HG03442 (cell line): ENCODE data around the gene IBA57.

ENCODE experiments used
- ATAC-seq: cut with Tn5 transposase; IDR thresholded peaks from one replicate; pipeline ENCODE4 v1.9.1; 2021; ENCODE audit warnings: mild to moderate bottlenecking, moderate library complexity; ENCODE audit not compliant: unreplicated experiment

IBA57 gene

DNA sequence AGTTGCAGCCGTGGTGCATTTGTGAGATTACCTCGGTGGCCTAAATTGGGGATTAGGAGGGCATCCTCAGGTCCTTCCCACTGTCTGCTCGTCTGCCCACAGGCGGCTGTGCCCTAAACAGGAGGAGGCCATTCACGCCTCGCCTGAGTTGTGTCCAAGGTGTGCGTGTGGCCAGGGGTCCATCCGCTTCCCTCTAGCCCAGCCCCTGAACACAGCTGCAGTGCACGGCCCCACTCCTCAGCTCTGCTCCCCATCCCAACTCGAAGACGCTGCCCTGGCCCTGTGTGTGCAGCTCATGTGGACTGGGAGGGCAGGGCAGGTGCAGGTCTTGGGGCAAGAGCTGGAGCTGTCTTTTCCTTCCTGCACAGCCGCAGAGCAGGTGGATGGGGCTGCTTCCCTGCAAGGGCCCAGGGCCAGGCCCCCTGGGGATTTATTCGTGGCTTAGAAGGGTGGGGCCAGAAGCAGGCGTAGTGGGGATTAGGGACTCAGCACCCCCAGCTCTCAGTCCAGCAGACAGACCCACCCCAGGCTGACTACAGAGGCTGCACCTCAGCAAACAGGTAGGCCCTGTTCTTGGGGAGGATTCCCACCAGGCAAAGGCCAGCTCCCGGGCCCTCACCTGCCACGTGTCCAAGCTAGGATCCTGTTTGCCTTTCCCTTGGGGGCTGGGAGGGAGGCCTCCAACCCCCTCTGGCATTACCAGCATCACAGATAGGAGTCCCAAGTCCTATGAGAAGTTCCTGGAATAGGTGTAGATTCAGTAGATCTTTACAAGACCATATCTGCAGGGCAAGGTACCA is 21.2 kb upstream of the IBA57 start:
- ATAC-seq: no peak

DNA sequence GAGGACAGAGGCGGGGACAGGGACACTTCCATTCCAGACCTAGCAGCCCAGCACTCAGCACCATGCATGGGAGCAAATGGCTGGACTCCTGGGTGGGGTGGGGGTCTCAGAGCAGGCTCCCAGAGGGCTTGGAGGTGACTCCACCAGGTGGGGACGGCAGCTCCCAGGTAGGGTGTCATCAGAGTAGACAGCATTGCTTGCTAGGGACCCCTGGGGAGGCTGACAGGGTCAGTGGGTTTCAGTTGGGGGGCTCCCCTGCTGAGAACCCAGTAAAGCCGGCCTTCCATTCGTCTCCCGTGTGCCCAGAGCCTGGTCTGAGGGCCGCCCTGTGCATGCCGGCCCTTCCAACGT is 20.6 kb upstream of the IBA57 start:
- no peak for ATAC-seq

DNA sequence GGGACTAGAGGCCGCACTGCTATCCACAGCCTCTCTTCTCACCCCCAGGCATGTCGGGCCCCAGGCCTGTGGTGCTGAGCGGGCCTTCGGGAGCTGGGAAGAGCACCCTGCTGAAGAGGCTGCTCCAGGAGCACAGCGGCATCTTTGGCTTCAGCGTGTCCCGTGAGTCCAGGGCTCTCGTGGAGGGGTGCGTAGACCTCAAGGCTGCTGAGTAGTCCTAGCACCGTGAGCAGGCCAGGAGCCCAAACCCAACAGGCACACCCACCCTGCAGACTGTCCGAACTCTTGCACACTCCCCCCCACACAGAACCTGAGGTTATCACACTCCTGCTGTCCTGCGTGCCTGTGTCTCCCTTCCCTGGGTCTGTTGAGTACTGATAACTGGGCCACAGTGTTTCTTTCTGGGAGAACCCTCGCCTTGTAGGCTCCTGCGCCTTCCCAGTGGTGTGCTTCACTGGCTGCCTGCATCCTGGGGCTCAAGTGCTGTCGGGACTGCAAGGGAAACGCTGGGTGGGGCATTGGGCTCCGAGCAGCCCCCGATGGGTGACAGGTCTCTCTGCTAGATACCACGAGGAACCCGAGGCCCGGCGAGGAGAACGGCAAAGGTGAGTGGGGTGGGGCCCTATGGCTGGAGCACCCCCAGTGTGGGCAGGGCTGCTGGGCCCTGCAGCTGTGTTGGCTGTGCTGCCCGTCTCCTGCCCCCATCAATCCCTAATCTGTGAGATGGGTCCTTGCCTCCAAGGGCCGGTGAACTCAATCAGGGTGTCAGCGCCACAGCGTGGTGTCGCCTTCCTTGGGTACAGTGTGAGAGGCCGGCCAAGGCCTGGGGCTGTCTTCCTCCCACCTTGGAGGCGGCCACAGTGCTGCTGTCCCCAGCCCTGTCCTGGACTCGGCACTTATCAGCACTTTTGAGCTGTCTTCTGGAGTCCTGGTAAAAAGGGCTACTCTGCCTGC is 19.9 kb upstream of the IBA57 start:
- ATAC-seq: no peak

DNA sequence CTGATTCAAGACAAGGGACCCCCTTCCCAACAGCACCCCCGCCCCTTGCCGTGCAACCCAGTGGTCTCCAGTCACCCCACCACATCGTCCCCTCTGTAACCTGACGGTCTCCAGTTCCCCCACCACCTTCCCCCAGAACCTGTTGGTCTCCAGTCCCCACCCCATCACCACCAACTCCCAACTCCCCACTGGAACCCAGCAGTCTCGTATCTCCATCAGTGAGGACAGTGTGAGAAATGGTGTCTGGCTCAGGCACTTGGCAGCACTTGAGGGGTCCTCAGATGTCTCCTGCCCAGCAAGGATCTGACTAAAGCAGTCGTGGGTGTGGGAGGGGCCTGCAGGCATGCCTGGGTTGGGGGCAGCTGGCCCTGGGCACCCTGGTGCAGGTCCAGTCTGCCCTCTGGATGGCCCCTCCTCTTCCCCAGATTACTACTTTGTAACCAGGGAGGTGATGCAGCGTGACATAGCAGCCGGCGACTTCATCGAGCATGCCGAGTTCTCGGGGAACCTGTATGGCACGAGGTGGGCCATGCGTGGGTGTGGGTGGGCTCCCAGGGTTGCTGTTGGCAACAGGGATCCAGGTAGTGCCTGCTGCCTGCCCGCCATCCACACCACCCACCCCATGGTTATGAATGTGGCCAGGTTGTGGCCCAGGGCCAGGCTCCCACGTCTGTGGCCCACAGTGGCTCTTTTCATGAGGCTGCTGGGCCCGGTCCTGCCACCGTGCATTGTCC is 19.0 kb upstream of the IBA57 start:
- ATAC-seq: no peak

DNA sequence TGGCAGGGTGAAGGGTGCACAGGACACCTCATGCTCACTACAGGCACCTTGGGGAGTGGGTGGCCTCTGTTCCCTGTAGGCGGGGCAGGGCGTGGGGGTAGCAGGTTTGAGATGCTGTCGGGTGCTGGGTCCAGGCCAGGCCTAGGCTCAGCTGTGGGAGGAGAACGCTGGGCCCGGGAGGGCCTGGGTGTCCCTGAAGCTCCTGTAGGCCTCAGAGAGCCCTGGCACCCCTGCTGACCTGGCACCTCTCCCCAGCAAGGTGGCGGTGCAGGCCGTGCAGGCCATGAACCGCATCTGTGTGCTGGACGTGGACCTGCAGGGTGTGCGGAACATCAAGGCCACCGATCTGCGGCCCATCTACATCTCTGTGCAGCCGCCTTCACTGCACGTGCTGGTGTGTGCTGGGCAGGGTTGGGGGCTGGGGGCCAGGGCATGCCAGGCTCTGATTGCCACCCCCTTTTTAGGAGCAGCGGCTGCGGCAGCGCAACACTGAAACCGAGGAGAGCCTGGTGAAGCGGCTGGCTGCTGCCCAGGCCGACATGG is 18.4 kb upstream of the IBA57 start:
- no peak for ATAC-seq

DNA sequence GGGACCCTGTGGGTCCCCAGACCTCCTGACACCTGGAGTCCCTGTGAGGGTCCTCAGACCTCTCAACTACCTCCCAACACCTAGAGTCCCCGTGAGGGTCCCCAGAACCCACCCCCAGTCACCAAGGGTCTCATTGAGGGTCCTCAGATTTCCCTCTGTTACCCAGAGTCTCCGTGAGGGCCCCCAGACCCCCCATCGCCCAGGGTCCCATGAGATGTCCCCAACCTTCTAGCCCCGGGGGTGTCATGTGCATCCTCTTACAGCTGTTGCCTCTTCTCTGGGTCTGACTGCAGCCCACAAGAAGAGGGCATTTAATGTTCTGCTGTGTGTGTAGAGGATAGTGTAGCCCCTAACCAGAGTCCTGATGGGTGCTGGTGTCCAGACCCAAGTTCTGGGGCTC is 17.8 kb upstream of the IBA57 start:
- ATAC-seq: no peak

DNA sequence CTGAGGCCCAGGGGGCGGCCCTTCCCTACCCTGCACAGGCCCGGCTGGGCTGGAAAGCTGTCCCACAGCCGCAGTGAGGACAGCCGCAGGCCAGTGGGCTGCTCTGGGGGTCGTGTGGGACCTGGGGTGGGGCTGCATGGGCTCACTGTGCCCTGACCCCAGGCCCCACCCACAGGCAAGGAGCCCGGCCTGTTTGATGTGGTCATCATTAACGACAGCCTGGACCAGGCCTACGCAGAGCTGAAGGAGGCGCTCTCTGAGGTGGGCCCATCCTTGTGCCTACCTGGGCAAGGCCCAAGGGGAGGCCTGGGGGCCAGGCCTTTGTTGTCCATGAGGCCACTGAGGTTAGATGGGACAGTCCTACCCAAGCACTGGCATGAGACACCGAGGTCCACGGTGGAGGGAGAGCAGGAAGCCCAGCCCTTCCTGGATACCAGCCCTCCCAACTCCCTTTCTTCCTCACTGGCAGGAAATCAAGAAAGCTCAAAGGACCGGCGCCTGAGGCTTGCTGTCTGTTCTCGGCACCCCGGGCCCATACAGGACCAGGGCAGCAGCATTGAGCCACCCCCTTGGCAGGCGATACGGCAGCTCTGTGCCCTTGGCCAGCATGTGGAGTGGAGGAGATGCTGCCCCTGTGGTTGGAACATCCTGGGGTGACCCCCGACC is 17.3 kb upstream of the IBA57 start:
- no peak for ATAC-seq

DNA sequence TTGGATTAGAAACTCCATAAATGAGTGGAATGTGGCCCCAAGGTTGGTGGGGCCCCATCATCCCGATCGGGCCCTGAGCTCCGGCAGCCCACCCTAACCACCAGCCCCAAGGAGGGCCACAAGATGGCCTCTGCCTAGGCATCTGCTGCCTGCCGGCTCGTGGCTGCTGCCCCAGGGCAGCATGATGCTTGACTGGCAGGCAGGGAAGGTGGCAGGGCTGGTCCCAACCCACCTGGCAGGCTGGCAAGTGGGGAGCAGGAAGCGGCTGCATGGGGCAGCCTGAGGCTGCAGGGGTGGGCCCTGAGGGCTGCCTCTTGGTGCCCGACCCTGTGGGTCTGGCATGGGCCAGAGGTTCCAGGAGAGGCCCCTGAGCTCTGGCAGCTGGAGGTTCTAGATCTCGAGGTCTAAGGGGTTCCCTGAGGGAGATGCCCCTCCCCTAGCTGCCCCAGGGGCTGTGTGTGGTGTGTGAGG is 16.6 kb upstream of the IBA57 start:
- no peak for ATAC-seq

DNA sequence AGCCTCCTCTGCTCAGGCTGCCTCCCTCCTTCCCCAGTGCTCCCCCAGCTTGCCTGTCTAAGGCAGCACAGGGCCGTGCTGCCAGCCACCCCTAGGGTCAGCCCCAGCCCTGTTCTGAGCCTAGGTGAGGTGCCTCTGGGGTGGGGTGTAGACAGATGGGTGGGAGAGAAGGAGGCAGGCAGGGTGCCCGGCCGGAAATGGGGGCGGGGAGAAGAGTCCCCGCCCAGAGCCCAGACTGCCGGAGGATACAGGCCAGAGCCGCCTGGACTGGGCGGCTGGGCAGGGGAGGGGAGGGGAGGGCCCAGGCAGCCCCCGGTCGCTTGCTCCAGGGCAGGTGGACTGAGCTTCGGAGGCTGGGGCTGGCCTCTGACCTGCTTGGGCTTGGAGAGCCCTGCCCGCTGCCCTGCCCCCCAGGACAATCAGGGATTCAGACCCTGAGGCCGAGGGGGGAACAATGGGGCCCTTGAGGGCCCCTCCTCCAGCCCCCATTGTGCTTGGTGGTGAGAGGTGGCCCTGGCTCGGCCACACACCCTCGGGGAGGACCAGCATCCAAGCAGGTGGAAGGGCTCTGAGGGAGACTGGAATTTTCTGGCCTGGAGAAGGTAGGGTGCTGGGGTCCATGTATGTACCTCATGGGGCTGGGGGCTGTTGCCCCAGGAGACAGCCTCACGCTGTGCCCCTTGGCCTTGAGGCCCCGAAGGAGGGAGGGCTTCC is 16.0 kb upstream of the IBA57 start, which contains the start of gene GJC2:
Gene GJC2 (plus strand): TSS at position 525 of the 714 bp plus-strand sequence. CDS start 7,829 bp downstream, outside the sequence.
- ATAC-seq: no peak

DNA sequence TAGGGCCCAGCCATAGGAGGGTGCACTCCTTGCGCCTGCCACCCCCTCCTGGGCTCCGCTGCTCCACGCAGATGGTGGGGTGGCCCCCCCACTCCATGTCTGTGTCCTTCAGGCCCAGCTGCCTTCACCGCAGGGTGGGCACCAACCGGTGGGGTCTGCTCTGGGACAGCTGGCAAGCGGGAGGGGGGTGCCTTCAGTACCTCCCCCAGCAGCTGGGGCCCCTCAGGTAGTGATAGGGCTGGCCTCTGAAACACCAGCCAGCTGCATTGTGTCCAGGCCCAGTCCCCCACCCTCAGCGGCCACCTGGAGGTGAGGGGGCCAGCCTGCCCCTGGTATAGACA is 15.5 kb upstream of the IBA57 start:
- ATAC-seq: no peak

DNA sequence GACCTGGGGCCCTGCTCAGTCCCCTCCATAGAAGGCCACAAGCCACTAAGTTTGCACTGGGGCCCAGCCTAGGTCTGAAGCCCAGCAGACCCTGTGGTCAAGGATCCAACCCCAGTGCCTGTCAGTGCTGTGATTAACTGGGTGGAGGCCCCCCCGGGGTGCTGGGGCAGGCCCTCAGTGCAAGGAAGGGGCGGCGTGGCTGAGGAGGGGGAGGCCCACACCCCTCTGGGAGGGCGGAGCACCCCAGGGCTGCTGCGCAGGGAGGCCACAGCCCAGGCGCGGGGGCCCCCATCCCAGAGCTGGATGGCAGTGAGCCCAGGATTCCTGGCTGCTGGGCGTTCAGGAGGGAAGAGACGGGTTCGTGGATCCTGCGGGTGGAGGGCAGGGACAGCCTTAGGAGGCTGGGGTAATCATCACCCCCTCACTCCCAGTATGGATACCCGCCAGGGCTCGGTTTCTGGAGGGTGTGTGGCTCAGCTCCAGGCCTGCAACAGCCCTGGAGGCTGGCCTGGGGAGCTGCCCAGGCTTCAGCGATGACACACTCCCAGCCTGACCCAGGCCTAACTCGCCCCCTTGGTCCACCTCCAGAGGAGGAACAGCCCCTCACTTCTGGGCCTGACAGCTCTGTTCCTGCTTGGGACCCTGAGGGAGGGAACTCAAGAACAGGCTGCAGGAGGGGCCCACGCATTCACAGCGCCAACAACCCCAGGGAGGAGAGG is 15.0 kb upstream of the IBA57 start:
- no peak for ATAC-seq

DNA sequence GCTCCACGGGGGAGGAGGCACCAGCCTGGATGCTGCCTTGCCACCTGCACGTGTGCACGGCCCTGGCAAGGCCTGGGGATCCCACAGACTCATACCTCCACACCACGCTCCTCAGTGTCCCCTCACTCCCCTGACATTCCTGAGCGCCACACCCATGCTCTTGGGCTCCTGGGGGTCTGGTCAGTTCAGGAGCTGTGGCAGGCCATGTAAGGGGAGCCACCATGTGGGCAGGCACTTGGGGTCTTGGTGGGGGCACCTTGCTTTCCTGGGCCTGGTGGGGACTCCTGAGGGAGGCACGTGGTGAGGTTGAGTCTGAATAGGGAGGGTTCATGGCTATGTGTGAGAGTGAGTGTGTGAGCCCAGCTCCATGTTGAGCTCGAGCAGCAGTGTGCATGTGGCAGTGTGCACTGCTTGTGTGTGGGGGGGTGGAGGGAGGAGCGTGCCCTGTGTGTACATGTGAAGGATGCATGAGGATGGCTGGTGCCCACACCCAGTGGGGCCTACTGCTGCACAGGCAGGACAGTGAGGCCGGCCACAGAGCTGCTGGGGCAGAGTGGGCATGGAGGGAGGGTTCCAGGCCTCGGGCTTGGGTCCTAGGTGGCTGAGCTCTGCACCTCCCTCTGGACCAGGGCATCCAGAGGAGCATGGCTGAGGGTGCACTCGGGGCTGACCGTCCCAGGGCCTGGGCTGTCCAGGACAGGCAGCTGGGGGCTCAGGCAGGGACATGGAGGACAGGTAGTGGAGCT is 14.3 kb upstream of the IBA57 start:
- ATAC-seq: no peak

DNA sequence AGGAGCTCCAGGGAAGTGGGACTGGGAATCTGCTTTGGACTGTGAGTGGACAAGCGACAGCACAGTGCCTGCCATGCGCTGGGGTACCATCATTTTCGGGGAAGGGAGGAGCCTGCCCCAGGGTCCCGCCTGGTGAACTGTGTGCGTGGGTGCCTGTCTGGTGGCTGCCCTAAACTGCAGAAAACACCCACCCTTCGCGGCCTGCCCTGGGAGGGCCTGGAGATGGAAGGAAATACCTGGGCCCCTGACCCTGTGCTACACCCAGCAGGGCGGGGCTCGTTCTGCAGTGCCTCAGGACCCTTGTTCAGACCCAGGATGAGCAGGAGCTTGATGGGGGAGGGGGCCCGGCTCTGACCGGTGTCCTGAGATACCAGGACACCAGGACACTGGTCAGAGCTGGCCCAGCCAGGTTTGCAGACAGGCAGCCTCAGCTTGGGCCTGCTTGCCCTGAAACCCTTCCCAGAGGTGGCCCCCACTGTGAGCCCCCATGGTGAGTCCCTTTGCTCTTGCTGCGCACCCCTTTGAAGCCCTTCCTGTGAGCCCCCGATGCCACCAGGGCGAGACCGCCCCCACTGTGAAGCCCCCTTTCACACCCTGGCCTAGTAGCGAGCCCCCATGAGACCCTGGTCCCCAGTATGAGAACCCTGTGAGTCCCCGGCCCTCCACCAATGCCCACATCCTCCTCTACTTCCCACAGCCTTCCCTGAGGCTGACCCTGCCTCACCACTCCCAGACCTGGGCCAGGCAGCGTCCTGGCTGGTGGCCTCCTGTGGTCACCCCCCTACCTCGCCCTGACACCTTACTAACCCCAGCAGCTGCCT is 13.3 kb upstream of the IBA57 start:
- ATAC-seq: no peak

DNA sequence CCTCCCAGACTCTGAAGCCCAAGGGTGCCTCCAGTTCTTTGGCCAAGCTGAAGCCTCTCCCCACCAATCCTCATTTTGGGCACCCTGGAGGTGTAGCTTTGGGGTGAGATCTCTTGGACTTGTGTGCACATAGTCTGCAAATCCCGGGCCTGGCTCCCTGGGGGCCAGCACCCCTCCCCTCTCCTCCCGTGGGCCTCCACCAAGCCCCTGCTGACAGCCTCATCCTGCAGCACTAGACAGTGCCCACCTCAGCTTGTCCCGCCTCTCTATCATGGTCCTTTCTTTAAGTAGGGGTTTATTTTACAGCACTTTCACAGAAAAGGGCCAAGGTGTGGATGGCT is 12.7 kb upstream of the IBA57 start:
- no peak for ATAC-seq

DNA sequence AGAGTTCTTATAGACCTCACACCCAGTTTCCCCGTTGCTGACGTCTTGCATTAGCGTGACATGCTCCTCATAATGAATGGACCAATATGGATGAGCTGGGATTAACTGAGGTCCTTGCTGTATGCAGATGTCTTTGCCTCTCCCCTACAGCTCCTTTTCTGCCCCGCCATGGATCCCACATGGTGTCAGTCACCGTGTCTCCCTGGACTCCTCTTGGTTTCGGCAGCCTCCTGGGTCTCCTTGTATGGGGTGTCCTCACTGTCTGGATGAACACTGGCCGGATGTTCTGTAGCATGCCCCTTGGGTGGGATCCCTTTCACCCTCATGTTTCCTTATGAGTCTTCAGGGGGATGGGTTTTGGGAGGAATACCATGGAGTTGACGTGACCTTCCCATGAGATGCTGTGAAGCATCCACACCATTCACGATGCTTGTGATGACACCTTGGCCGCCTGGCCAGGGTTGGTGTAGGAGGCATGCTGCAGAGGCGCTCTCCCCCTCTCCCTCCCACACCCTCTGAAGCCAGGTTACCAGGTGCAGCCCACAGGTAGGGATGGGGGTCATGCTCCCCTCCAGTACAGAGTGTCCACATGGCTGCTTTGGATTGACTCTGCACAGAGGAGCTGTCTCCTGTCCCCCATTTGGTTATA is 11.5 kb upstream of the IBA57 start:
- ATAC-seq: no peak

DNA sequence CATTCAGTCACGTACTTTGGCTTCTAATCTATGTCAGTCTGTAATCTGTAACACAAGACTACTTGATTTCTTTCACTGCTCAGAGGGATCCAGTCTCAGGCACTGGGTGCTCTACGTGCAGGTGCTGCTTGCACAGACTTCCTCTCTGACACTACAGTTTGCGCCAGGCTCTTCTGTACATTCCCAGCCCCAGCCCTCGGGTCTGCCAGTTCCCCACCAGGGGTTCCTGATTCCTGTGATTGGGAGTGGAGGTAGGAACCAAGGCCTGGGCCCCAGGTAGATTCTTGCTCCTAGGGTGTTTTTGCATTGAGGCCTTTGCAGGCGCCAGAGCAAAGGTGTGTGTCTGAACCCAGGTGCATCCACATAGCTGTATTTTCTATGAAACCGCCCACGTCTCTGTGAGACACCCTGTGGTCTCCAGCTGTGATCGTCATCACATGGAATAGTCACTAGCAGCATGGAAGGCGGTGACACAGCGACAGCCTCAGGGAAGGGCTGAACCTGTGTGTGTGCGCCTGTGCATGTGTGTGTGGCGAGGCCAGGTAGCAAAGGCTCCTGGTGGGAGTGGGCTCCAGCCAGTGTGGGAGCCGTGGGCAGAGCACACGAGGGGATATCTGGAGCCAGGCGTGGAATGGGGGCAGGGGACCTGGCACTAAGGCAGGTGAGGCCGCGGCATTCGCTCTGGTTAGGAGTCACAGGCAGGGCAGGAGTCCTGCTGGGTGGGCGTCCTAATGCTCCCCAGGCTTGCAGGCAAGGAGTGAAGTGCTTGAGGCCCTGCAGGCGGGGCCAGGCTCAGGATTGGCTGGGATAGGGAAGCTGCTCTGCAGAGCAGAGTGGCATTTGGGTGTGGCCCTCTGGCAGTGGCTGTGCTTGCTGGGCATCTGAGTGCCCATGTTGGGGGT is 10.7 kb upstream of the IBA57 start:
- no peak for ATAC-seq
